Stimulated activated CD8-positive, alpha-beta memory T cell treated with anti-CD3 and anti-CD28 coated beads, Interleukin-2, amount 100 ng/mL, for 48 hours (primary cell): Measurements from ENCODE around the gene CBL.
A peak's percentile ranks its signal among the peaks of the same experiment; 100 is the strongest.

Source experiments
- DNase-seq, 2 donors: peaks; one replicate each; pipeline ENCODE4 v3.0.0-alpha.2; 2020; ENCODE audit warnings: low read depth in 2 of 2

The CBL gene

GRCh38 chr11:119332111-119332765 lies 126.1 kb downstream of the CBL start:
- DNase-seq = no peak

- DNase-seq = peak; percentile 82 to 88
These were observed 128.2 kb downstream of the CBL start, which contains the start of gene RNF26 for GRCh38 chr11:119334174-119334930. Gene RNF26 (plus strand): TSS chr11:119334527. CDS start chr11:119335123, 596 bp downstream.

GRCh38 chr11:119335091-119335654 lies 129.0 kb downstream of the CBL start:
- no peak for DNase-seq

GRCh38 chr11:119335655-119336543 lies 129.8 kb downstream of the CBL start:
- no peak for DNase-seq

GRCh38 chr11:119336744-119337469 lies 130.8 kb downstream of the CBL start:
- DNase-seq = no peak

GRCh38 chr11:119337581-119338317 lies 131.6 kb downstream of the CBL start:
- DNase-seq = no peak

- DNase-seq = peak in 1 of 2 donors; percentile 61
These were observed 132.3 kb downstream of the CBL start for GRCh38 chr11:119338318-119338890.

- no peak for DNase-seq
These were observed 132.9 kb downstream of the CBL start for GRCh38 chr11:119338965-119339588.

- DNase-seq = peak in 1 of 2 donors; percentile 45
These were observed 133.6 kb downstream of the CBL start for GRCh38 chr11:119339589-119340334.

- DNase-seq = no peak
These were observed 134.4 kb downstream of the CBL start, which contains the start of gene C1QTNF5 for GRCh38 chr11:119340335-119341221. Gene C1QTNF5 (minus strand): TSS chr11:119340883. CDS start chr11:119340397, 486 bp downstream.

GRCh38 chr11:119341222-119342022 lies 135.3 kb downstream of the CBL start:
- no peak for DNase-seq

GRCh38 chr11:119342023-119342300 lies 135.8 kb downstream of the CBL start:
- no peak for DNase-seq

GRCh38 chr11:119342362-119343130 lies 136.4 kb downstream of the CBL start:
- DNase-seq = no peak

GRCh38 chr11:119343726-119344125 lies 137.6 kb downstream of the CBL start:
- no peak for DNase-seq

GRCh38 chr11:119344291-119345010 lies 138.3 kb downstream of the CBL start:
- DNase-seq = no peak

GRCh38 chr11:119345685-119346084 lies 139.5 kb downstream of the CBL start:
- no peak for DNase-seq
